Fibroblast of the conjunctiva (primary cell): ENCODE results near the gene LRMDA.

Experiments
- DNase-seq: peaks from one replicate; pipeline ENCODE4 v3.0.0-alpha.2; 2010; ENCODE audit warnings: low read depth

Gene LRMDA

DNA sequence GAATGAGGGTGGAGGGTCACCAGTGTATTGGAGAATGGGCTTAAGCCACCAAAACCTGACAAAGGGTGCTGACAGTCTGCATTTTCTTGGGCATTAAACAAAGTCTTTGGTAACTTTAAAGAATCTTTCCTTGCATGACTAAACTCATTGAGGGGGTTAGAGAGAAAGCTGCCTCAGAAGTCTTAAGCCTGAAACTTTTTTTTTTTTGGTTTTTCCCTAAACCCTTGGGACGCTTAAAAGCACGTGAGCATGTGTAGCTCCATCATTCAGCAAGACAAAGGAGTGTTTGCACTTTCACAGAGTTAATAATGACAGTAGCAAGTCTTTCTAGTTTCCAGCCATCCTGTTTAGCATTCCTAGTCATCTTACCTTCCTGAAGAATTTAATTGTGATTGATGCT lies 110.7 kb downstream of the LRMDA start:
- DNase-seq, result no peak

DNA sequence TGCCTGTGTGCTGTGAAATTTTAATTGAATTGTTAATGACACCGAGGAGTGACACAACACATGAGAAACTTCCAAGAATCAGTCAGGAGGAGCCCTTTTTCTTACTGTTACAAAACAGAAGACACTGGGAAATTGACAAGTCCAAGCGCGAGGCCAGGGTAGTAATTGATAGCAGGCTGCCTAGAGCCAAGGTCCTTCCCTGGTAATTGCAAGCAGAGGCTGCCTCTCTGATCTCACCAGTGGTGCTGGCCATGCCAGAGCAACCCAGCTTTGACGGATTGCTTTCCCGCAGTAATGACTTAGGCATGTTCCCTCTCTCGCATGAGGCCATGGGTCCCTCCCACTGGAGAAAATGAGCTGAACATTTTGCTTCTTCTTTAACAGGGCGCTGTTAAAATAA lies 111.5 kb downstream of the LRMDA start:
- peak; percentile 74 for DNase-seq

GRCh38 chr10:75544386-75544785 lies 113.0 kb downstream of the LRMDA start:
- no peak for DNase-seq

- no peak for DNase-seq
These were observed 113.7 kb downstream of the LRMDA start for GRCh38 chr10:75544993-75545706.

- DNase-seq, result no peak
These were observed 114.6 kb downstream of the LRMDA start for GRCh38 chr10:75546004-75546403.

- no peak for DNase-seq
These were observed 116.2 kb downstream of the LRMDA start for GRCh38 chr10:75547391-75548298.

- DNase-seq, result no peak
These were observed 116.9 kb downstream of the LRMDA start for GRCh38 chr10:75548356-75548755.

DNA sequence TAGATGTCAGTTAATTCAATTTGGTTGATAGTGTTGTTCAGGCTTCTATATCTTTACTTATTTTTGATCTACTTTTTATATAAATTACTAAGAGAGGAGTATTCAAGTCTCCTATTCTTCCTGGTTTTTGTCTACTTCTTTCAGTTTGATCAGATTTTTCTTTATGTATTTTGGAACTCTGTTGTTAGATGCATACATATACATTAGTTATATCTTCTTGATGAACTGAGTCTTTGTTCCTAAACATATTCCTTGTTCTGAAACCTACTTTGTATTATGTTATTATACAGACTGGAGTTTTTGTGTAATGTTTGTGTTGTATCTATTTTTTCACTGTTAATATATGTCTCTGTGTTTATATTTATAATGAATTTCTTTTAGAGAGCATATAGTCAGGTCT lies 118.8 kb downstream of the LRMDA start:
- DNase-seq, result no peak

DNA sequence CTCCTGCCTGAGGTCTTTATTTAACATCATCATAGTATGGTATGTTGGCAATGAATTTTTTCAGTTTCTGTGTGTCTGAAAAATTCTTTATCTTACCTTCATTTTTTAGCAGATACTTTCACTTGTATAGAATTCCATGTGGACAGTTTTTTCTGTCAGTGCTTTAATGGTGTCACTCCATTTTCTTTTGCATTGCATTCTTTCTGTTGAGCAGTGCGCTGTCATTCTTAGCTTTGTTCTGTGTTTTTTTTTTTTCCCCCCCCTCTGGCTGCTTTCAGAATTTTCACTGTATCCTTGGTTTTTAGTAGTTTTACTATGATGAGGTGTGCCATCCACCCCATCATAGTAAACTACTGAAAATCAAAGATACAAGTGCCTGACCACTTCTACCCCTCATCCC lies 120.7 kb downstream of the LRMDA start:
- no peak for DNase-seq

- no peak for DNase-seq
These were observed 122.1 kb downstream of the LRMDA start for GRCh38 chr10:75553550-75553949.

DNA sequence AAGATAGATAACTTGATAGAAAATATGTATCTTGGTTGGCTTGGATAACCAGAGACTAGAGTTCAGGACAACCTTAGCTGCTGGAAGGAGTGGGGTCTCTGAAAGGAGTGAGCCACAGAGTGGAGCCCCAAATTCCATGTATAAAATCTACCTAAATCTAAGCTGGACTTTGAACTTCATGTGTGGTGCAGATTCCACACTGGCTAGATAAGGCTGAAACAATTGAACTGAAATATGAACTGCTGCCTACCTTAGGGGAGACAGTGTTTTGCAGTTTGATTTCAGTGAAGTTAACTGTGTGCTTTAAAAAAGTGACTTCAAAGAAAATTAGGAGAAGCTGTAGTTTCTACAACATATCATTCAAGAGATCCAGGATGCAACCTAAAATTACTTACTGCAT lies 123.9 kb downstream of the LRMDA start:
- DNase-seq, result no peak

DNA sequence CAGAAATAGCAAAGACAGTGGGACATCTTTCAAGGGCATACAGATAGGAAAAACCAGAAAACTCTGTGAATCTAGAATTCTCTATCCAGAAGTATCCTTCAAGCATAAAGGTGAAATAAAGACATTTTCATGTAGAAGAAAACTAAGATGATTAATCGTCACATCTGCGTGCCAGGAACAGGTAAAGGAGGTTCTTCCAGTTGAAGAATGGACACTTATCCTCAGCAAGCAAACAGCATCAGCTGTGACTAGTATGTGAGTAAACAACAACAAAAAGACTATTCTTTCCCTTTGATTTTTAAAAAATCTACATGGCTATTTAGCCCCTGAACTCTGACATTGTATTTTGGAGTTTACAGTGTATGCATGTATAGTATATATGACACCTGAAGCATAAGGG lies 124.9 kb downstream of the LRMDA start:
- DNase-seq, result no peak

DNA sequence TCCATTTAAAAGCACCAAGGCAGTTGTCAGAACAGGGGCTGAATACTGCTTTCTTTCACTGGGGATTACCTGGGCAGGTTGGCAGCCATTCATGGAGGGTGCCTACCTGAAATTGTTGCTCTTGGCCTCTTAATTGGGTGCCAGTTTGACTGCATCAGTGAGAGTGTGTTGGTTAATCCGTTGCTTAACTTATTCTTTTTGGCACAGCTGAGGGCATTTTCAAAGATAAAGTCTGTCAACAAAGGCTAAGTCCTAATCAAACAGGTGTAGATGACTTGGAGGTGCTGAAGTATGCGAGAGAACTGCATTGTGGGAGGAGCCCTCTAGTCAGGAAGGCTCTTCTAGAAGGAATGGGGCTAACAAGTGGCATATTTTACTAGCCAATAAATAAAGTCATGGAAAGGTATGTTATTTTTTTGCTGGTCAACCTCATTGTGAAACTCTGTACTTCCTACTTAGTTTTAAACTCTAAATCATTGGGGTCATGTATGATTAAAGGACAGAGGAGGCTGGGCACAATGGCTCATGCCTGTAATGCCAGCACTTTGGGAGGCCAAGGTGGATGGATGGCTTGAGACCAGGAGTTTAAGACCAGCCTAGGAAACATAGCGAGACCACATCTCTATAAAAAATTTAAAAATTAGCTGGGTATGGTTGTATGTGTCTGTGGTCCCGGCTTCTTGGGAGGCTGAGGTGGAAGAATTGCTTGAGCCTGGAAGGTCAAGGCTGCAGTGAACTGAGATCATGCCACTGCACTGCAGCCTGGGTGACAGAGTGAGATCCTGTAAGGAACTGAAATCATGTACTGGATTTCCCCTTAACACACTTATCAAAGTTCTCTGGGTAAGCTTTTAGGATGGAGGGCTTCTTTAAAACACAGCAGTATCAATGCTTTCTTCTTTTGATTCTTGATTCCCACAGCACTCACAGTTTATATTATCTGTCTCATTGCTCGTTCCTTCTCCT lies 134.1 kb downstream of the LRMDA start:
- no peak for DNase-seq

DNA sequence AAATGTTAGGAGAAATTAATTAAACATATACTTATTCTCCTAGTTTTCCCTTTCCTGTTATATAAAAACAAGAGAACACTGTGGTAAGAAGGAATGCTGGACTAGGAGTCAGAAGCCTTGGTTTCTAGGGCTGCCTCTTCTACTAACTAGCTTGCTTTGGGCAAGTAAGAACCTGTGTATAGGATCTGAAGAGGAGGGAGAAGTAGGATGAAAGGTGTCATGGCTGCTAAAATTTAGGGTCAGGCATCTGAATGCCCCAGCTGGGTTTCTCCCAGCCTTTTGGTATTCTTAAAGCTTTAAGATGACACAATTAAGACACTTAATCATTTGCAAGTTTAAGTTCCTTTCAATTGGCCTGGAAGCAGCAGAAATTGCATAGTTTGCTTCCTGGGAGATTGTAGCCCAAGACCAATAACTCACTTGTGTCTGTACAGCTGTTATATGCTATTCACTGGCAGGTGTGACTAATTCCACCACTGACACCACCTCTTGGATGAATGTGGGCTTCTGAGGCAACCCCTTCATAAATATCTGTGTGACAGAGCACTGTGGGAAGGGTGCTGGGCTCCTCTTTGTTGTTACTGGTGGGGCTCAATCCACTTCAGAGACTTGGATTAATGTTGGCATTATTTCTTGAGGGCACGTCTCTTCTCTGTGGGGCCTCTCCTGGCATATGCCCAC lies 137.2 kb downstream of the LRMDA start:
- DNase-seq, result no peak

DNA sequence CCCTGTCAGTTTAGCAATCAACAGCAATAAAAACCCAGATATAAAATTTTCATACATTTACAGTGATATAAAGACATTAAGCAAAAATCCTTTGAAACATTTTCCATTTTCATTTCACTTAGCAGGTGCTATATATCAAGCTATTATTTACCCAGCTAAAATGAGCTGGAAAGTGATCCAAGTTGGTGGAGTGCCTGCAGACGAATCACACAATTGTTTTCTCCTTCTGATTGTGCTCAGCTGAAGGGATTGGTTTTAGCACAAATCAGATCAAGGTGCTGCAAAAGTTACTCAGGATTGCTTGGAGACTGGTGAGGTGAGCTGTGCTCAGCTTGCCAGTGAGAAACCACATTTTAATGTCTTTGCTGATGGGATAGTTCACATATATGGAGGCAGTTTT lies 138.1 kb downstream of the LRMDA start:
- DNase-seq, result no peak

DNA sequence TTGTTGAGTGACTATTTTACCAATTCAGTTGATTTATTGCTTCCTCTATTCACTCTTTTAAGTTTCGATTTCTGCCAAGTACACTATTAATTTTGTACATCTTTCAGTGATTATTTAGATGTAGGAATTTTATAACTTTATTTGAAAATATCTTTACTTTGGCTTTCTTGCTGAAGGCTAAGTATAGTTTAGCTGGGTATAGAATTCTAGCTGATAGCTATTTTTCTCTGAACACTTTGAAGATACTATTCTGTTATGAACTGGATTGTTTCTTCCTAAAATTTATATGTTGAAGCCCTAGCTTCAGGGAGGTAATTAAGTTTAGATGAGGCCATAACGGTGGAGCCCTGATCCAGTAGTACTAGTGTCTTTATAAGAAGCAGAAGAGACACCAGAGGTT lies 141.1 kb downstream of the LRMDA start:
- DNase-seq, result no peak

GRCh38 chr10:75575940-75576339 lies 144.5 kb downstream of the LRMDA start:
- DNase-seq, result no peak

DNA sequence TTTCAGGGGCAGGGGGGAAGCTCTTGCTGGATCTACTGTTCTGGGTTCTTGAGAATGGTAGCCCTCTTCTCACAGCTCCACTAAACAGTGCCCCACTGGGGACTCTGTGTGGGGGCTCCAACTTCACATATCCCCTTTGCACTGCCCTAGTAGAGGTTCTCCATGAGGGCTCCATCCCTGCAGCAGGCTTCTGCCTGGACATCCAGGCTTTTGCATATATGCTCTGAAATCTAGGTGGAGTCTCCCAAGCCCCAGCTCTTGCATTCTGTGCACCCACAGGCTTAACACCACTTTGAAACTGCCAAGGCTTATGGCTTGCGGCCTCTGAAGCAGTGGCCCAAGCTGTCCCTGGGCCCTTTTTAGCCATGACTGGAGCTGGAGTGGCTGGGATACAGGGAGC lies 150.7 kb downstream of the LRMDA start:
- DNase-seq, result no peak

- DNase-seq, result no peak
These were observed 153.9 kb downstream of the LRMDA start for GRCh38 chr10:75585294-75585693.

DNA sequence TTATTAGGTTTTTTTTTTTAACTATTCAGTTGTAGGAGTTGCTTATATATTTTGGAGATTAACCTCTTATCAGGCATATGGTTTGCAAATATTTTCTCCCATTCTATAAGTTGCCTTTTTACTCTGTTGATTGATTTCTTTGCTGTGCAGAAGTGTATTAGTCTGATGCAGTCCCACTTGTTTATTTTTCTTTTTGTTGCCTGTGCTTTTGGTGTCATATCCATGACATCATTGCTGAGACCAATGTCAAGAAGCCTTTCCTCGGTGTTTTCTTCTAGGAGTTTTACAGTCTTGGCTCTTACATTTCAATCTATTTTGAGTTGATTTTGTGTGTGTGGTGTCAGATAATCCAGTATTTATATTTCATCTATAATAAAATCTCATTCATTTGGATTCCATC lies 155.4 kb downstream of the LRMDA start:
- no peak for DNase-seq

GRCh38 chr10:75588031-75588430 lies 156.6 kb downstream of the LRMDA start:
- no peak for DNase-seq
